ENCODE results near the gene TWIST2.

The TWIST2 gene

GRCh38 chr2:238892204-238892500 lies 44.3 kb downstream of the TWIST2 start:
- no peak for DNase-seq

DNA sequence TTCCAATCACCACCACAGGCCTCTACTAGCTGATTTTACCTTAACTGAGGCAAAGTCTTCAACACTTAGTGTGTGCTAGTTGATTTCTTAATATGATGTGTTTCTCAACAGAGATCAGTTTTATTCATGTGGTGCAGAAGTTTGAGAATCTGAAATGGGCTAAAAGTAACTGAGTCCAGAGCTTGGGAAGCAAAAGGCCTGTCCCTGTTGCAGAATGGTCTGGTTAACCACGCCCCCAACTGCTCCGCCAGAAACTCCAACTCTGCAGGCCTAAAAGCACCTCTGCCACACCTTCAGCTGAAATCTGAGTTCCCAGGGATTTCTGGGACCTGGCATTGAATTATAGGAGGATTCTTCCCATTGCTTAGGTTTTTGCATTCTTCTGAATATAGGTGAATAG lies 44.9 kb downstream of the TWIST2 start:
- DNase-seq: no peak

DNA sequence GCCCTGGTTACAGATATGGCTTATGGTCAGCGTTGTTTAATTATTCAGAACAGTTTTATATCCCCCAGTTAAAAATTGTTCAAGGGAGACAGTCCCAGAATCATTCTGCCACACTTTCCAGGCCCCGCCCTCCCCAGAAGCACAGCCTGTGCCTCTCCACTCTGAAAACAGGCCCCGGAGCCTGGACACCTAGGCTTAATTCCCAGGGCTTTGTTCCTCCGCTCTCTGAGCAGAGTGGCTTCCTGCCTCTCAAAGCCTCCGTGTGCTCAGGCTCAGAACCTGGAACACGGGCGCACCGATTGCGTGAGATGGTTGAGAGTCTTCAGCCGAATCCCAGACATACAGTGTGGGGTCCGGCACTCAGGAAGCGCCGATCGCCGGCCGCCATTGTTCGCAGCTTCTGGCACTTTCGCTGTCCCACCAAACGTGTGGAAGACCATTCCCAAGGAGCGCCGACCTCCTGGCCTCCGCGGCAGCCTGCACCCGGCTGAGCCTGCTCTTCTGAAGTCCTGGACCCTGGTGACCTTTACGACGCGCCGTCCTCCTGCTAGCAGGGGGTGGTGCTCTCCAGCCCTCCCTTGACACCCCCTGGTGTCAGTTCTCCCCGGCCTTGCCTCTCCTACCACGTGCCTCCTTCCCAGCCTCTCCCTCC lies 45.6 kb downstream of the TWIST2 start:
- no peak for DNase-seq

DNA sequence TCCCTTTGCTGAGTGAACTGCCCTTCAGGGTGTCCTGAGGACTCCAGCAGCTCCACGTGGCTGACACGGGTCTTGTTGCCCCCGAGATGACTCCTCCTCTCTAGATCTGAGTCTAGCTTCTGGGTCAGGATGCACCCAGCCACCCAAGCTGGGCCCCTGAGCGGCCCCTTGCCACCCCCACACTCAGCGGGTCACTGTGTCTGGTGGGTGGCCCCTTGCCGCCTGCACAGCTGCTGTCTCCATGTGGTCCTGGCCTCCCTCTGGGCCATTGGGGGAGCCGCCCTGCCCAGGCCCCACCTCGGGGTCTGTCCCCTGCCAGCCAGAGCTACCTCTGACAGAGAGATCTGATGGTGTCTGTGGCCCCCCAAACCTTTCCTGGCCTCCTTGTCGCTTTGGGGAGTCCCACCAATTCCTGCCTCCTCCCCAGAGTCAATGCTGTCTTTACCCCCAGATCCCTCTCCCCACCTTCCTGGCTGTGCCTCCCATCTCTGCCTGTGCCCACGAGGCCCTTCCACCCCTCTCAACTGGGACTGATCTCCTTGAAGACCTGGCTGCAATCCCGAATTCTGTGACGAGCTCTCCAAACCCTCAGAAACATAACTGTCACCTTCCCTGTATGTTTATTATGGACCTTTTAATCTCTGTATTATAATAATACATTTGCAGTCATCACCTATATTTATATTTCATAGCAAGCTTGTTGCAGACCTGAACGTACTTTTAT lies 46.5 kb downstream of the TWIST2 start:
- DNase-seq: no peak

- no peak for DNase-seq
These were observed 47.0 kb downstream of the TWIST2 start for GRCh38 chr2:238894950-238895298.

DNA sequence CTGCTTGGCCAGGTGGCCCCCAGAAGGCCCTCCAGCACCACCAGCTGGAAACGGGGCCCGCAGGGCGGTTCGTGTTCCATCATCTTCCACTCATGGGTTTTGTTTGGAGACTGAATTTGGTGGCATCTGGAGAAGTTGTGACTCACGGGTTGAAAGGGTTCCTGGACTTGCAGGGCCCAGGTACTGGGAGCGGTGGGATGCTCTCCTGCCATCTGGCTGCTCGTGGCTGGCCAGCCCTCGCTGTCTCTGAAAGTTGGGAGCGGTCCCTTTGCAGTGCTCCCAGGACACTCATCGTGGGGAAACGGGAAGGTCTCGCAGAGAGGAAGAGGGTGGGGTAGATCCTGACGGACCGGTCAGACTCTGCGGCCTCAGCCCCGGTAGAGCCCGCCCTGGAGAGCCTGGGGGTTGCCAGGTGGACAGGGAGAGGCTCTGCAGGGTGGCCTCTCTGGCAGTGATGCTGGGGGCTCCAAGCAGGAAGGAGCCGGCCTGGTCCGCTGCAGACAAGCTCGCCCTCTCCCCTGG lies 47.5 kb downstream of the TWIST2 start:
- no peak for DNase-seq

GRCh38 chr2:238895891-238896600 lies 48.2 kb downstream of the TWIST2 start:
- no peak for DNase-seq

GRCh38 chr2:238896641-238897040 lies 48.8 kb downstream of the TWIST2 start:
- no peak for DNase-seq

DNA sequence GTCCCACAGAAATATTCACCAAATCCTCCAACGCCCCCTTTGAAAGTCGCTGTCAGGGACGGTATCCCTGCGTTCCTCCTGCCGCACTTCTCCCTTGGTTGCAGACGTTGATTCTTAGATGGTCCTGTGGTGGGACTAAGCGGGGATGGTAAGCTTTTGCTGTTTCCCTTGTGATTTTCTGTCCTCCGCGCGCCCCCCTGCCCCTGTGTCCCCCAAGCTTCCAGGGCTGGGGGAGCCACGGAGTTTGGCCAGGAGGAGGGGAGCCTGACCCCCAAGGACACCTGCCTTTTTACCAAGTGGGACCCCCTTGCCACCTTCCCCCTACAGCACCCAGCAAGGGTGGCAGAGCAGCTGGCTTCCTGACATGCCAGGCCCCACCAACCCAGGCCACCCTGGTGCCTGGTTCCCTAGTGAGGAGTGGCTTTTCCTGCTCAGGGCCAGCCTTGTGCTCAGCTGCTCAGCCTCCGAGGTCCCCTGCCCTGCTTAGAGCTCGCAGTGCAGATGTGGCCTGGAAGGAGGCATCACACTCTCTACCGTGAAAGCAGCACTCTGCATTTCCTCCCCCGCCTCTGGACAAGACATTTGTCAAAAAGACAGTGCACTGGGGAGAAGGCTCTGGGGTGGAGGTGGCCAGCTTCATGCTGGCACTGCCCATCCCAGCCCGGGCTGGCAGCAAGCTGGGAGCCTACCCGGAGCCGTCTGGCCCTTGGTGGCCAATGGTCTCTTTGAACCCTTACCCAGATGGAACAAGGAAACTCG lies 49.4 kb downstream of the TWIST2 start:
- no peak for DNase-seq

DNA sequence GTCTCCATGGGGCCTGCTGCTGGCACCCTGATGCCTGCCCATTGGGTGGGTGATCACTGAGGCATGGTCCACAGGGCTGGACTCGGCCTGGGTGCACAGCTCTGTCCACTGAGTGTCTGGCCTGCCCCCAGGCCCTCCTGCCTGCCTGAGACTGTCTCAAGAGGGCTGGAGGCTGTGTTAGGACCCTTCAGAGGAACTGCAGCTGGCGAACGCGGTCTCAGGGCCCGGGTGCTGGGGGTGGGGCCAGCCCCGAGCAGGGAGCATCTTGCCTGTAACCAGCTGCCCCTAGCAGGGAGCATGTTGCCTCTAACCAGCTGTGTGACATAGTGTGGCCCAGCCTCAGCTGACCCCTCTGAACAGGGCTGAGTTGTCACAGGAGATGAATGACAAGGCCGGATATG lies 50.0 kb downstream of the TWIST2 start:
- no peak for DNase-seq

GRCh38 chr2:238898534-238899281 lies 50.8 kb downstream of the TWIST2 start:
- DNase-seq: no peak

- no peak for DNase-seq
These were observed 51.5 kb downstream of the TWIST2 start for GRCh38 chr2:238899386-238899785.

DNA sequence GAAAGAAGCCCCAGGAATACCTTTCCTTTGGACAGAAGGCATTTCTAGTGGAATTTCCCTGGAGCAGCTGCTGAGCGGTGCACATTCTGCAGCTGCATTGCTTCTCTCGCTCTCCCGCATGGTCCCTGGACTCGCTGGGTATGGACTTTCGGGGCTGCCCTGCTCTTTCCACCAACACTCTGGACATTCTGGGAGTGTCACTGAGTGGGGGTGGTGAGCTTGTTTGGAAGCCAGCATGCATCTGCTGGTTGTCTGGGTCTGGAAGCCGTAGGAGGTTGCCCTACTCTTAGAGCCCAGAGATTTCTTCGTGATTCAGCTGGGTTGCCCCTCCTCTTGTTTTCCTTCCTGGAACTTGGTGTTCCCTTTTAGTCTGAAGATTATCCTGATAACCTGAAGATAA lies 52.6 kb downstream of the TWIST2 start:
- DNase-seq: no peak

GRCh38 chr2:238901461-238902057 lies 53.7 kb downstream of the TWIST2 start:
- no peak for DNase-seq

DNA sequence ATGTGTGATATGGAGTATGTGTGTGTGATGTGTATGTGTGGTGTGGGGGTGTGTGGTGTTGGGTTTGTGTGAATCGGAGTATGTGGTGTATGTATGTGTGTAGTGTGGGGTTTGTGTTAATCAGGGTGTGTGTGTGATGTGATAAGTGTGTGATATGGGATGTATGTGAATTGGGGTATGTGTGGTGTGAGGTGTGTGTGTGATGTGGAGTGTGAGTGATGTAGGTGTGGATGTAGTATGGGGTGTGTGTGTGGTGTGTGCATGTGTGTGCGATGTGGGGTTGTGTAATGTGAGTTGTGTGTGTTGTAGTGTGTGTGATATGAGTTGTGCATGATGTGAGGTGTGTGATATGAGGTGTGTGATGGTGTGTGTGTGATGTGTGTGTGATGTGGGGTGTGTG lies 54.4 kb downstream of the TWIST2 start:
- no peak for DNase-seq

DNA sequence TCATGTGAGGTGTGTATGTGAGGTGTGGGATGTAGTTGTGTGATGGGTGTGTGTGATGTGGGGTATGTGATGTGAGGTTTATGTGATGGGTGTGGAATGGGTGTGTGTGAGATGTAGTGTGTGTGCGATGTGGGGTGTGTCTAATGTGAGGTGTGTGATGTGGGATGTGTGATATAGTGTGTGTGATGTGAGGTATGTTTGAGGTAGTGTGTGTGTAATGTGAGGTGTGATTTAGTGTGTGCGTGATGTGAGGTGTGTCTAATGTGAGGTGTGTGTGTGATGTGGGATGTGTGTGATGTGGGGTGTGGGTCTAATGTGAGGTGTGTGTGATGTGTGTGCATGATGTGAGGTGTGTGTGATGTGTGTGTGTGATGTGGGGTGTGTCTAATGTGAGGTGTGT lies 55.3 kb downstream of the TWIST2 start:
- no peak for DNase-seq

DNA sequence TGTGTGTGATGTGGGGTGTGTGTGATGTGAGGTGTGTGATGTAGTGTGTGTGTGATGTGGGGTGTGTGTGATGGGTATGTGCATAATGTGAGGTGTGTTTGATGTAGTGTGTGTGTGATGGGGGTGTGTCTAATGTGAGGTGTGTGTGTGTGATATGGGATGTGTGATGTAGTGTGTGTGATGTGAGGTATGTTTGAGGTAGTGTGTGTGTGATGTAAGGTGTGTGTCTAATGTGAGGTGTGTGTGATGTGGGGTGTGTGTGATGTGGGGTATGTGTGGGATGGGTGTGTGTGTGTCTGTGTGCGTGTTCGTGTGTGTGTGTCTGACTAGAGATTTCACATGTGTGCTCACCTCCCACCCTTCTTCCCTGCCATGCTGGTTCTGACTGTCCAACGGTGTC lies 56.3 kb downstream of the TWIST2 start:
- DNase-seq: no peak

DNA sequence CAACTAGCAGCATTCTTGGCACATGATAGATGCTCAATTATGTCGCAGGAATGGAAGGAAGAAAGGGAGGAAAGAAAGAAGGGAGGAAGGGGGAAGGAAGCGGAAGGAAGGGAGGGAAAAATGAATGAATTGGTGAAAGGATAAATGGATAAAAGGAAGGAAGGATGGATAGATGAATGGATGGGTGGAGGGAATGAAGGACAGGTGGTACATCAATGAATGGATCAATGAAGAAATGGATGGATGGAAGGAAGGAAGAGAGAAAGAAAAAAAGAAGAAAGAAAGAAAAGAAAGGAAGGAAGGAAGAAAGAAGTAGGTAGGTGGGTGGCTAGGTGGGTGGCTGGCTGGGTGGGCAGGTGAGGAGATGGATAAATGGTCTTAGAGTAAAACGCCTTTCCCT lies 56.8 kb downstream of the TWIST2 start:
- no peak for DNase-seq

DNA sequence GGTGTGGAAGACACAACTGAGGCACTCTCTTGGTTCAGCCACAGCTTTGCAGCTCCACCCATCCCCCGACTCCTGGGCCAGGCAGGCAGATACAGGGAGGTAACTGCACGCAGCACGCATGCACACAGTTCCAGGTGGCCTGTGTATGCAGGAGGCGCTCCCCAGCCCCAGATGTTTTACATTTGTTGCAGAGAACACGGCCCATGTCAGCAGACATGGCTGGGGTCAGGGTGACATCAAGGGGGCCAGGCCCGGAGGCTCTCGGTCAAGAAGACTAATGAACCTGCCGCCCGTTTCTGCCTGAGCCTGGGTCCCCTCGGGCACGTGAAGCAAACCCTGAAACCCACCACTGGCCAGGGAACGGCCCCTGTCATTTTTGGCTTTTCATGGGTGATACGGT lies 57.3 kb downstream of the TWIST2 start:
- no peak for DNase-seq

GRCh38 chr2:238905644-238906043 lies 57.8 kb downstream of the TWIST2 start:
- DNase-seq: no peak

GRCh38 chr2:238906254-238906935 lies 58.5 kb downstream of the TWIST2 start:
- DNase-seq: no peak
